Thymus (tissue), 11 donors: ENCODE results near the gene CLDN3. TPM values are rescaled to one million over a fixed set of nuclear protein-coding genes. Genes with fewer than 3 reads are reported as not detected.
"Not testable (repeated sequence)": the region's sequence is repeated elsewhere in the genome, so short reads cannot be mapped to it uniquely, and the experiment has no call there.

ENCODE experiments used
- DNase-seq, 9 donors: peaks; one replicate each; pipeline ENCODE4 v3.0.0-alpha.2; 2013; ENCODE audit warnings: low spot score in 9 of 9, low read depth in 6 of 9, missing footprints in 1 of 9
- H3K27ac ChIP-seq, 2 donors: one replicate each; pipeline ENCODE4 v1.5.1; 2013; ENCODE audit warnings: control low read depth in 1 of 2, low read depth in 1 of 2, low read length in 1 of 2, mild to moderate bottlenecking in 1 of 2, moderate library complexity in 1 of 2
- H3K27me3 ChIP-seq, 2 donors: one replicate each; pipeline ENCODE4 v1.5.1; 2013; ENCODE audit warnings: low read length in 1 of 2; ENCODE audit not compliant: control insufficient read depth in 2 of 2, insufficient read depth in 1 of 2
- H3K36me3 ChIP-seq, 2 donors: one replicate each; pipeline ENCODE4 v1.5.1; 2013; ENCODE audit warnings: low read length in 1 of 2, mild to moderate bottlenecking in 1 of 2, moderate library complexity in 1 of 2; ENCODE audit not compliant: control insufficient read depth in 2 of 2, insufficient read depth in 2 of 2
- H3K4me1 ChIP-seq, 2 donors: one replicate each; pipeline ENCODE4 v1.5.1; 2013; ENCODE audit warnings: low read length in 2 of 2; ENCODE audit not compliant: control insufficient read depth in 2 of 2, insufficient read depth in 2 of 2
- H3K4me3 ChIP-seq, 2 donors: one replicate each; pipeline ENCODE4 v1.5.1; 2013; ENCODE audit warnings: low read length in 2 of 2, control low read depth in 1 of 2, mild to moderate bottlenecking in 1 of 2
- H3K9me3 ChIP-seq, 2 donors: one replicate each; pipeline ENCODE4 v1.5.1; 2013; ENCODE audit warnings: low read length in 1 of 2, mild to moderate bottlenecking in 1 of 2; ENCODE audit not compliant: control insufficient read depth in 2 of 2, insufficient read depth in 1 of 2
- WGBS: extraction: QIAGEN DNeasy Blood & Tissue Kit; methylation state at CpG from one replicate; pipeline ENCODE4 v1.1.7; 2013; 5-methylcytosine and 5-hydroxymethylcytosine counted together
- polyA plus RNA-seq: library from polyadenylated mRNA; stranded (reverse); fragments of 200-250 nt; gene quantifications from one replicate; pipeline ENCODE4 v1.2.3, GENCODE V29; 2013
- total RNA-seq: library from RNA; stranded (reverse); fragments of 120-200 nt; gene quantifications from one replicate; pipeline ENCODE4 v1.2.4, GENCODE V29; 2013
- donor health status: healthy.

The CLDN3 gene
- total and polyA plus RNA-seq, 2 donors: 6.0 to 20.9 TPM

DNA sequence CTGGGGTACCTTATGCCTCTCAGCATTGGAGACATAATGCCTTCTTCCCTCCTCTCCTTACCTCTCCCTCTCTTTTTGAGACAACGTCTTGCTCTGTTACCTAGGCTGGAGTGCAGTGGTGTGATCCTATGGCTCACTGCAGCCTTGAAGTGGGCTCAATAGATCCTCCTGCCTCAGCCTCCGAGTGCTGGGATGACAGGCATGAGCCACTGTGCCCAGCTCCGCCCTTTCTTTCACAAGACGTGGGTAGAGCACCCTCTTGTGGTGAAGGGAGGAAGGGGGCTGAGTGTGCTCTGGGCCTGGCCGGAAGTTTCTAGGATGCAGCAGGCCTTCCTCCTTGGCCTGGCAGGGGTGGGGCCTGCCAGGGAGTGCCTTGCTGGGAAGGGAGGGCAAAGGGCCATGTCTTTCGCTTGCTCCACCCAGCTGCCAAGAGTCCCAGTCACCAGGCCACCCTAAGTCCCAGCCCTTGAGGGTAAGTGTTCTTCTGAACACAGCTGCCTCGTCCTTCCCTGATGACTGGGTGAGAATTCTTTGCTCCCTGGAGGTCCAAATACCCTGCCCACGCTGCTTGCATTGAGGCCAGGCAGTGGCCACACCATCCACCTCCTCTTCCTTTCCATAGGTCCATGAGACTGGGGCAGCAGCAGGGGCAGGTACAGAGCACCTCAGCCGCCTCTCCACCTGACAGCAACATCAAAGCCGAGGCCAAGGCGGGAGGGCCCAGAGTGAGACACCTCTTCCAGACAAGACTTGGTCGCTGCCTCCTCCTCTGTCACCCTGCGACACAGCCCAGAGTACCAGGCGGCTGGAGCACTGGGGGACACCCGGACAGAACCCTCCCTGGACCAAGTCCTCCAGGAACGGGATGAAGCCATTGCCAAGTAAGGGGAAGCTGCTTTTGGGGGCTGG is 35.2 kb downstream of the CLDN3 start:
- DNase-seq: peak in 8 of 9 donors; percentile 53 to 92 (median 76)
- Histone ChIP-seq H3K27me3 (peaks cover 0 to 3% of the 10 kb centered on the region in 2 donors), H3K27ac (peak overlapping the region; percentile 19 to 64), H3K36me3 (peaks cover 8 to 11% of the 10 kb centered on the region in 2 donors), H3K9me3 (no peaks in the 10 kb centered on the region), H3K4me1 (peaks cover 13 to 15% of the 10 kb centered on the region in 2 donors), H3K4me3 (no peak overlapping the region)
- WGBS: 70% methylated on average over 16 of the region's 16 CpGs

DNA sequence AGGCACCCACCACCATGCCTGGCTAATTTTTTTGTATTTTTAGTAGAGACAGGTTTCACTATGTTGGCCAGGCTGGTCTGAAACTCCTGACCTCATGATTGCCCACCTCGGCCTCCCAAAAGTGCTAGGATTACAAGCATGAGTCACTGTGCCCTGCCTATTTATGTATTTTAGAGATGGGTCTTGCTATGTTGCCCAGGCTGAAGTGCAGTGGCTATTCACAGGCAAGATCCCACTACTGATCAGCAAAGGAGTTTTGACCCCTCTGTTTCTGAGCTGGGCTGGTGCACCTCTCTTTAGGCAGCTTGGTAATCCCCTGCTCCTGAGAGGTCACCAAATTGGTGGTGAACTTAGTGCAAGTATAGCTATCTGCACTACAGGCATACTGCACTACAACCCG is 37.7 kb downstream of the CLDN3 start:
- H3K9me3 ChIP-seq: no peaks in the 10 kb centered on the region
- DNase-seq: no peak
- peaks cover 0 to 2% of the 10 kb centered on the region in 2 donors for H3K4me1 ChIP-seq
- peaks cover 0 to 7% of the 10 kb centered on the region in 2 donors for H3K27me3 ChIP-seq
- H3K36me3 ChIP-seq: peaks cover 8% of the 10 kb centered on the region in 2 donors
- 61% methylated on average over 2 of the region's 2 CpGs for WGBS
- H3K27ac ChIP-seq: no peak overlapping the region
- H3K4me3 ChIP-seq: no peak overlapping the region

DNA sequence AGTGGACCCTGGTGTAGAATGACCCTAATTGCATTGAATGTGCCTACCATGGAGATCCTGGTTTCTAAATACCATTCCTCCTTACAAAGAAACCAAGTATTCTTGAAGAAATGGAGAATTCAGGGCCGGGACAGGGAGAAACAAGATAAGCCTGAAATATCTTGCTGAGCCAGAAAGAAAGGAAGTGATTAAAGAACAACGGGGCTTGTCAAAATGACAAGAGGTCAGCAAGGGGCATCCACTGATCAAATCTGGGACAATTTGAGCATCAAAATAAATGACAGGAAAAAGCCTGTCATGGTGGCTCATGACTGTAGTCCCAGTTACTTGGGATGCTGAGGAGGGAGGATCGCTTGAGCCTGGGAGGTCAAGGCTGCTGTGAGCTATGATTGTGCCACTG is 39.6 kb downstream of the CLDN3 start:
- Histone ChIP-seq H3K36me3 (no peaks in the 10 kb centered on the region), H3K27me3 (peaks cover 3 to 19% of the 10 kb centered on the region in 2 donors), H3K4me3 (no peak overlapping the region), H3K9me3 (no peaks in the 10 kb centered on the region), H3K27ac (no peak overlapping the region), H3K4me1 (peaks cover 0 to 2% of the 10 kb centered on the region in 2 donors)
- 7% methylated on average over 3 of the region's 3 CpGs for WGBS
- no peak for DNase-seq

DNA sequence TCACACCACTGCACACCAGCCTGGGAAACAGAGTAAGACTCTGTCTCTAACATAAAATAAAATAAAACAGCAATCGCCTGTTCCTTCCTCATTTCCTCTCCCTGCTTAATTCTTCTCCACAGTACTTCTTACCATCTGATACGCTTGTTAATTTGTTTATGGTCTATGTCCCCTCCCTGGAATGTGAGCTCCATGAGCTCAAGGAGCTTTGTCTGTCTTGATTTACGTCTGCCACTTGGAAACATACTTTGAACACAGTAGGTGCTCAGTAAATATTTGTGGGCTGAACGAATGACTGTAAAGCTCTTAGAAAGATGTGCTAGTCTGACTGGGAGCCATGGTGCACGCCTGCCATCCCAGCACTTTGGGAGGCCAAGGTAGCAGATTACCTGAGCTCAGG is 41.5 kb downstream of the CLDN3 start:
- Histone ChIP-seq H3K27me3 (peaks cover 3 to 24% of the 10 kb centered on the region in 2 donors), H3K4me3 (no peak overlapping the region), H3K27ac (no peak overlapping the region), H3K36me3 (no peaks in the 10 kb centered on the region), H3K9me3 (no peaks in the 10 kb centered on the region), H3K4me1 (no peaks in the 10 kb centered on the region)
- WGBS: 68% methylated on average over 5 of the region's 5 CpGs
- no peak for DNase-seq

GRCh38 chr7:73727952-73728351 is 42.1 kb downstream of the CLDN3 start:
- DNase-seq: no peak
- Histone ChIP-seq H3K4me3 (no peak overlapping the region), H3K27me3 (peaks cover 3 to 24% of the 10 kb centered on the region in 2 donors), H3K27ac (no peak overlapping the region), H3K36me3 (no peaks in the 10 kb centered on the region), H3K9me3 (no peaks in the 10 kb centered on the region), H3K4me1 (no peaks in the 10 kb centered on the region)
- 71% methylated on average over 3 of the region's 3 CpGs for WGBS

- no peaks in the 10 kb centered on the region for H3K4me1 ChIP-seq
- H3K27ac ChIP-seq: no peak overlapping the region
- no peak for DNase-seq
- H3K36me3 ChIP-seq: no peaks in the 10 kb centered on the region
- peaks cover 3 to 32% of the 10 kb centered on the region in 2 donors for H3K27me3 ChIP-seq
- H3K9me3 ChIP-seq: no peaks in the 10 kb centered on the region
- H3K4me3 ChIP-seq: no peak overlapping the region
- 93% methylated on average over 1 of the region's 1 CpG for WGBS
Measured at GRCh38 chr7:73726083-73726466, 44.0 kb downstream of the CLDN3 start.

DNA sequence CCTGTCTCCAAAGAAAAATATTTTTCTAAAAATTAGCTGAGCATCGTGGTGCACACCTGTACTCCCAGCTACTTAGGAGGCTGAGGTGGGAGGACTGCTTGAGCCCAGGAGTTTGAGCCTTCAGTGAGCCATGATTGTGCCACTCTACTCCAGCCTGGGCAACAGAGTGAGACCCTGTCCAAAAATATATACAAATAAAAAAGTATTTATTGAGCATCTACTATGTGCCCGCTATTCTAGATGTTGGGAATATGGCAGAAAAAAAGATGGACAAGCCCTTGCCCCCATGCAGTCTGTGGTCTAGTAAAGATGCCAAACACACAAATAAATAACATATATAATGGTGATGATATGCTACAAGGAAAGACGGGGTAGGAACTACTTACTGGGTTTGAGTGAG is 46.3 kb downstream of the CLDN3 start:
- Histone ChIP-seq H3K36me3 (no peaks in the 10 kb centered on the region), H3K9me3 (no peaks in the 10 kb centered on the region), H3K4me3 (no peak overlapping the region), H3K4me1 (peaks cover 2 to 9% of the 10 kb centered on the region in 2 donors), H3K27ac (no peak overlapping the region), H3K27me3 (peaks cover 13 to 47% of the 10 kb centered on the region in 2 donors)
- DNase-seq: no peak
- 93% methylated on average over 3 of the region's 3 CpGs for WGBS

GRCh38 chr7:73722785-73723184 is 47.3 kb downstream of the CLDN3 start:
- 75% methylated on average over 6 of the region's 6 CpGs for whole genome bisulfite sequencing
- Histone ChIP-seq H3K4me3 (no peak overlapping the region), H3K27me3 (peaks cover 21 to 54% of the 10 kb centered on the region in 2 donors), H3K36me3 (no peaks in the 10 kb centered on the region), H3K4me1 (peaks cover 10 to 19% of the 10 kb centered on the region in 2 donors), H3K27ac (no peak overlapping the region), H3K9me3 (no peaks in the 10 kb centered on the region)
- no peak for DNase-seq

- WGBS: 91% methylated on average over 4 of the region's 4 CpGs
- not testable (repeated sequence) for DNase-seq, H3K36me3 ChIP-seq, H3K4me3 ChIP-seq, H3K9me3 ChIP-seq, H3K27ac ChIP-seq
- H3K4me1 ChIP-seq: peaks cover 10 to 25% of the 10 kb centered on the region in 2 donors
- peaks cover 25 to 56% of the 10 kb centered on the region in 2 donors for H3K27me3 ChIP-seq
Measured at GRCh38 chr7:73722182-73722581, 47.9 kb downstream of the CLDN3 start.
